Neural cell (in vitro differentiated cells): ENCODE measurements around the gene GPR146. TPM values are rescaled to one million over a fixed set of nuclear protein-coding genes. Genes with fewer than 3 reads are reported as not detected.

Experiments used
- H2AFZ ChIP-seq: fragments of 200-600, 300-800 bp; sonication (generic), shearing (Covaris generic); 2 replicates; pipeline ENCODE4 v1.6.0; 2014; ENCODE audit warnings: low read depth, mild to moderate bottlenecking, antibody characterized with exemption, low read length, moderate library complexity
- H3F3A ChIP-seq: fragments of 200-600 bp; shearing (Covaris generic); 2 replicates; pipeline ENCODE4 v1.6.1; 2016; ENCODE audit warnings: mild to moderate bottlenecking, moderate library complexity, mixed read lengths, antibody characterized with exemption, low read length; ENCODE audit not compliant: insufficient read depth, poor library complexity, severe bottlenecking
- H3K27ac ChIP-seq: fragments of 200-600, 300-800 bp; sonication (generic), shearing (Covaris generic); 2 replicates; pipeline ENCODE4 v1.5.1; 2014; ENCODE audit warnings: mild to moderate bottlenecking, low read length, moderate library complexity
- H3K27me3 ChIP-seq: fragments of 300-800, 200-600 bp; sonication (generic), shearing (Covaris generic); 2 replicates; pipeline ENCODE4 v1.6.0; 2014; ENCODE audit warnings: mild to moderate bottlenecking, low read depth, low read length, moderate library complexity; ENCODE audit not compliant: insufficient read depth
- H3K36me3 ChIP-seq: fragments of 300-800, 200-600 bp; sonication (generic), shearing (Covaris generic); 2 replicates; pipeline ENCODE4 v1.5.1; 2014; ENCODE audit warnings: mild to moderate bottlenecking, antibody characterized with exemption, low read length, moderate library complexity; ENCODE audit not compliant: insufficient read depth
- H3K4me2 ChIP-seq: fragments of 300-800, 200-600 bp; sonication (generic), shearing (Covaris generic); 2 replicates; pipeline ENCODE4 v1.6.0; 2014; ENCODE audit warnings: mild to moderate bottlenecking, low read length
- H3K4me3 ChIP-seq: fragments of 300-800, 200-600 bp; sonication (generic), shearing (Covaris generic); 2 replicates; pipeline ENCODE4 v1.5.1; 2014; ENCODE audit warnings: mild to moderate bottlenecking, low read length, moderate library complexity
- H3K79me2 ChIP-seq: fragments of 200-600 bp; shearing (Covaris generic); replicated peaks from 2 replicates; pipeline ENCODE4 v1.6.0; 2014; ENCODE audit warnings: mild to moderate bottlenecking, low read length, moderate library complexity; ENCODE audit not compliant: insufficient read depth
- H3K9ac ChIP-seq: fragments of 300-800, 200-600 bp; sonication (generic), shearing (Covaris generic); 2 replicates; pipeline ENCODE4 v1.6.1; 2016; ENCODE audit warnings: mild to moderate bottlenecking, low read length, mixed read lengths
- H3K9me2 ChIP-seq: fragments of 200-600 bp; shearing (Covaris generic); 2 replicates; pipeline ENCODE4 v1.6.1; 2016; ENCODE audit warnings: mild to moderate bottlenecking, low read length, mixed read lengths; ENCODE audit not compliant: insufficient read depth
- H3K9me3 ChIP-seq: fragments of 200-600, 300-800 bp; sonication (generic), shearing (Covaris generic); 2 replicates; pipeline ENCODE4 v1.6.1; 2016; ENCODE audit warnings: mild to moderate bottlenecking, mixed run types, low read length, moderate library complexity, mixed read lengths
- H4K20me1 ChIP-seq: fragments of 200-600 bp; shearing (Covaris generic); 2 replicates; pipeline ENCODE4 v1.6.1; 2016; ENCODE audit warnings: mild to moderate bottlenecking, mixed run types; ENCODE audit not compliant: insufficient read depth
- CTCF ChIP-seq: fragments of 450-650 bp; IDR thresholded peaks from 2 replicates; pipeline ENCODE4 v1.5.1; 2014; ENCODE audit warnings: antibody characterized with exemption, mild to moderate bottlenecking, moderate library complexity; ENCODE audit not compliant: poor library complexity, severe bottlenecking
- EP300 ChIP-seq: fragments of 450-650 bp; conservative IDR thresholded peaks from 2 replicates; pipeline ENCODE4 v1.6.1; 2014; ENCODE audit warnings: antibody characterized with exemption, mild to moderate bottlenecking, moderate library complexity; ENCODE audit not compliant: poor library complexity, severe bottlenecking
- EZH2 ChIP-seq: fragments of 200-600, 300-800 bp; shearing (Covaris generic), sonication (generic); IDR thresholded peaks from 2 replicates; pipeline ENCODE4 v1.6.1; 2014; ENCODE audit warnings: antibody characterized with exemption, low read length, borderline replicate concordance, mild to moderate bottlenecking; ENCODE audit not compliant: insufficient read depth, poor library complexity, severe bottlenecking
- MXI1 ChIP-seq: fragments of 450-650 bp; conservative IDR thresholded peaks from 2 replicates; pipeline ENCODE4 v1.6.1; 2014; ENCODE audit warnings: antibody characterized with exemption, mild to moderate bottlenecking; ENCODE audit not compliant: poor library complexity, severe bottlenecking
- POLR2AphosphoS5 ChIP-seq: IDR thresholded peaks from 2 replicates; pipeline ENCODE4 v1.6.1; 2012
- RAD21 ChIP-seq: fragments of 450-650 bp; conservative IDR thresholded peaks from 2 replicates; pipeline ENCODE4 v1.6.1; 2014; ENCODE audit warnings: antibody characterized with exemption, mild to moderate bottlenecking, moderate library complexity
- SMC3 ChIP-seq: fragments of 450-650 bp; conservative IDR thresholded peaks from 2 replicates; pipeline ENCODE4 v1.6.1; 2014; ENCODE audit warnings: antibody characterized with exemption, mild to moderate bottlenecking, moderate library complexity; ENCODE audit not compliant: poor library complexity
- TAF1 ChIP-seq: IDR thresholded peaks from 2 replicates; pipeline ENCODE4 v1.6.1; 2012; ENCODE audit warnings: low read depth
- polyA plus RNA-seq: library from polyadenylated mRNA; depleted of rRNA; stranded (reverse); fragments of >200 nt; gene quantifications from 2 replicates; pipeline ENCODE4 v1.2.3, GENCODE V29; 2014
- TF ChIP-seq, protein P1 (sequence below): IDR thresholded peaks from 2 replicates; pipeline ENCODE4 v1.6.1; 2012; ENCODE audit warnings: borderline replicate concordance

The GPR146 gene
- polyA plus RNA-seq, 1 donor from 2014 or later, result not detected

GRCh38 chr7:1062296-1063294, 18.2 kb downstream of the GPR146 start:
- Histone ChIP-seq H3K4me3 (no peak overlapping the region), H2AFZ (no peak overlapping the region), H3F3A (no peaks in the 10 kb centered on the region), H4K20me1 (no peaks in the 10 kb centered on the region), H3K79me2 (no peaks in the 10 kb centered on the region), H3K36me3 (no peaks in the 10 kb centered on the region), H3K27me3 (no peaks in the 10 kb centered on the region), H3K9ac (no peak overlapping the region), H3K4me2 (no peak overlapping the region), H3K9me2 (no peaks in the 10 kb centered on the region), H3K9me3 (no peaks in the 10 kb centered on the region), H3K27ac (no peak overlapping the region)
- TF ChIP-seq RAD21, result no peak
- TF ChIP-seq EZH2, result no peak
- TF ChIP-seq EP300, result no peak
- TF ChIP-seq, protein P1, sequence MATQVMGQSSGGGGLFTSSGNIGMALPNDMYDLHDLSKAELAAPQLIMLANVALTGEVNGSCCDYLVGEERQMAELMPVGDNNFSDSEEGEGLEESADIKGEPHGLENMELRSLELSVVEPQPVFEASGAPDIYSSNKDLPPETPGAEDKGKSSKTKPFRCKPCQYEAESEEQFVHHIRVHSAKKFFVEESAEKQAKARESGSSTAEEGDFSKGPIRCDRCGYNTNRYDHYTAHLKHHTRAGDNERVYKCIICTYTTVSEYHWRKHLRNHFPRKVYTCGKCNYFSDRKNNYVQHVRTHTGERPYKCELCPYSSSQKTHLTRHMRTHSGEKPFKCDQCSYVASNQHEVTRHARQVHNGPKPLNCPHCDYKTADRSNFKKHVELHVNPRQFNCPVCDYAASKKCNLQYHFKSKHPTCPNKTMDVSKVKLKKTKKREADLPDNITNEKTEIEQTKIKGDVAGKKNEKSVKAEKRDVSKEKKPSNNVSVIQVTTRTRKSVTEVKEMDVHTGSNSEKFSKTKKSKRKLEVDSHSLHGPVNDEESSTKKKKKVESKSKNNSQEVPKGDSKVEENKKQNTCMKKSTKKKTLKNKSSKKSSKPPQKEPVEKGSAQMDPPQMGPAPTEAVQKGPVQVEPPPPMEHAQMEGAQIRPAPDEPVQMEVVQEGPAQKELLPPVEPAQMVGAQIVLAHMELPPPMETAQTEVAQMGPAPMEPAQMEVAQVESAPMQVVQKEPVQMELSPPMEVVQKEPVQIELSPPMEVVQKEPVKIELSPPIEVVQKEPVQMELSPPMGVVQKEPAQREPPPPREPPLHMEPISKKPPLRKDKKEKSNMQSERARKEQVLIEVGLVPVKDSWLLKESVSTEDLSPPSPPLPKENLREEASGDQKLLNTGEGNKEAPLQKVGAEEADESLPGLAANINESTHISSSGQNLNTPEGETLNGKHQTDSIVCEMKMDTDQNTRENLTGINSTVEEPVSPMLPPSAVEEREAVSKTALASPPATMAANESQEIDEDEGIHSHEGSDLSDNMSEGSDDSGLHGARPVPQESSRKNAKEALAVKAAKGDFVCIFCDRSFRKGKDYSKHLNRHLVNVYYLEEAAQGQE, result no peak
- TF ChIP-seq CTCF, result no peak
- no peak for TF ChIP-seq TAF1
- no peak for TF ChIP-seq POLR2AphosphoS5
- TF ChIP-seq SMC3, result no peak
- TF ChIP-seq MXI1, result no peak

DNA sequence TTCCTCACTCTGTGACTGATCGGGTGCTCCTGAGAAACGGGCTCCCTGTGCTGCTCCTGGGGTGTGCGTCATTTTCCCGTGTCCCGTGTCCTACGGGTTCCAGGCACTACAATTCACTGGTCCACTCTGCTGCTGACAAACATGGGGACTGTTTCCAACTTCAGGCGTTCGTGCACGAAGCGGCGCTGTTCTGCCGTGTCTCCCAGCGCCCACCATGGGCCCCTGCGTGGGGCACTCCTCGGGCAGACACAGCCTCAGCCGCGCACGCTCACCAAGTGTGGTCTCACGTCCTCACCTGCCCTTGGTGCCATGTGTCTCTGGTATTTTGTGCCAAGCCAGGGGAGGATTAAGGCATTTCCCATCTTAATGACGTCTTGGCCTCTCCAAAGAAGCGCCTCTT, 19.0 kb downstream of the GPR146 start:
- Histone ChIP-seq H3K27me3 (no peaks in the 10 kb centered on the region), H3K79me2 (no peaks in the 10 kb centered on the region), H3F3A (no peaks in the 10 kb centered on the region), H4K20me1 (no peaks in the 10 kb centered on the region), H3K4me3 (no peak overlapping the region), H3K9me2 (no peaks in the 10 kb centered on the region), H3K4me2 (no peak overlapping the region), H3K27ac (no peak overlapping the region), H3K36me3 (no peaks in the 10 kb centered on the region), H3K9ac (no peak overlapping the region), H2AFZ (no peak overlapping the region), H3K9me3 (no peaks in the 10 kb centered on the region)
- no peak for TF ChIP-seq SMC3
- TF ChIP-seq, protein P1, result no peak
- TF ChIP-seq EP300, result no peak
- no peak for TF ChIP-seq TAF1
- no peak for TF ChIP-seq RAD21
- no peak for TF ChIP-seq MXI1
- TF ChIP-seq CTCF, result no peak
- no peak for TF ChIP-seq POLR2AphosphoS5
- no peak for TF ChIP-seq EZH2
